LoVo (cell line): ENCODE measurements around the gene BDKRB2.

ENCODE experiments used
- DNase-seq: peaks from one replicate; pipeline ENCODE4 v3.0.0-alpha.2; 2016; ENCODE audit warnings: low spot score

BDKRB2 gene

GRCh38 chr14:96204151-96205058, at the start of gene BDKRB2:
TSS of gene BDKRB2 (plus strand) at chr14:96204839. CDS start at chr14:96237108, 32,269 bp downstream.
- peak; percentile 88 for DNase-seq

- no peak for DNase-seq
Observed at GRCh38 chr14:96154900-96155299, 49.7 kb upstream of the BDKRB2 start.

GRCh38 chr14:96156804-96157760, 47.6 kb upstream of the BDKRB2 start:
- DNase-seq, result no peak

- DNase-seq, result no peak
Observed at GRCh38 chr14:96158735-96159134, 45.9 kb upstream of the BDKRB2 start.

- no peak for DNase-seq
Observed at GRCh38 chr14:96160076-96160912, 44.3 kb upstream of the BDKRB2 start.

GRCh38 chr14:96160913-96161310, 43.7 kb upstream of the BDKRB2 start:
- no peak for DNase-seq

- no peak for DNase-seq
Observed at GRCh38 chr14:96161636-96162035, 43.0 kb upstream of the BDKRB2 start.

- DNase-seq, result no peak
Observed at GRCh38 chr14:96162265-96162664, 42.4 kb upstream of the BDKRB2 start.

- no peak for DNase-seq
Observed at GRCh38 chr14:96162741-96163140, 41.9 kb upstream of the BDKRB2 start.

- DNase-seq, result no peak
Observed at GRCh38 chr14:96164861-96165490, 39.7 kb upstream of the BDKRB2 start.

GRCh38 chr14:96165493-96166436, 38.9 kb upstream of the BDKRB2 start:
- DNase-seq, result peak; percentile 45

GRCh38 chr14:96166461-96167223, 38.0 kb upstream of the BDKRB2 start:
- peak; percentile 32 for DNase-seq

GRCh38 chr14:96167224-96168148, 37.2 kb upstream of the BDKRB2 start:
- DNase-seq, result peak; percentile 92

GRCh38 chr14:96168581-96168980, 36.1 kb upstream of the BDKRB2 start:
- no peak for DNase-seq

- DNase-seq, result no peak
Observed at GRCh38 chr14:96170961-96171592, 33.6 kb upstream of the BDKRB2 start.

- no peak for DNase-seq
Observed at GRCh38 chr14:96173636-96174475, 30.8 kb upstream of the BDKRB2 start.

- no peak for DNase-seq
Observed at GRCh38 chr14:96176275-96176674, 28.4 kb upstream of the BDKRB2 start.
